HCT116 (cell line): ENCODE results near the gene TKTL1. TPM values are rescaled to one million over a fixed set of nuclear protein-coding genes. Genes with fewer than 3 reads are reported as not detected.

ENCODE experiments used
- ATAC-seq: fragments of 200-7000 bp; cut with Tn5 transposase; 2 replicates; pipeline ENCODE4 v1.9.1; 2020; ENCODE audit warnings: mild to moderate bottlenecking, moderate library complexity
- BruUV-seq: library from RNA; stranded (reverse); fragments of 400-500 nt; replicated peaks from 2 replicates; lab custom pipeline; 2021; lab: Mats Ljungman, UMichigan
- CTCF ChIA-PET: fragments of 300-600 bp; sonication (Branson Sonifier 250); formaldehyde crosslinking; loops from one replicate; lab custom pipeline; 2021; ENCODE audit warnings: antibody characterized with exemption; lab: Charles Lee
- POLR2A ChIA-PET: fragments of 300-600, 350-600 bp; sonication (Branson Sonifier 250); formaldehyde crosslinking; loops from one replicate; lab custom pipeline; 2021; ENCODE audit warnings: antibody characterized with exemption; lab: Charles Lee
- RAD21 ChIA-PET, 2 experiments: fragments of 300-600 bp; sonication (Branson Sonifier 250); formaldehyde crosslinking; loops; one replicate each; lab custom pipeline; 2023; ENCODE audit warnings: low total read pairs in 2 of 2; ENCODE audit not compliant: uncharacterized antibody in 2 of 2, unreplicated experiment in 2 of 2, low non-redundant PET in 1 of 2; lab: Charles Lee
- DNase-seq: peaks from one replicate; pipeline ENCODE4 v3.0.0-alpha.2; 2010; ENCODE audit warnings: low read depth, low spot score
- H2AFZ ChIP-seq: fragments of 200-600 bp; shearing (Covaris generic), sonication (generic); 2 replicates; pipeline ENCODE4 v1.6.1; 2017; ENCODE audit warnings: low read depth, mixed run types, mixed read lengths, antibody characterized with exemption, low read length; ENCODE audit not compliant: poor library complexity, severe bottlenecking
- H3K27ac ChIP-seq: 2 replicates; pipeline ENCODE4 v1.5.1; 2012; ENCODE audit warnings: low read depth, low read length
- H3K27me3 ChIP-seq: fragments of 200-600 bp; sonication (generic); 2 replicates; pipeline ENCODE4 v1.6.1; 2016; ENCODE audit warnings: mixed run types, low read length, mixed read lengths; ENCODE audit not compliant: insufficient read depth
- H3K36me3 ChIP-seq, 2 experiments: fragments of 200-500 bp in 1 of 2; fragments of 200-600 bp in 1 of 2; sonication (Bioruptor generic) in 1 of 2; sonication (generic) in 1 of 2; 2 replicates each; pipeline versions ENCODE4 v1.5.1 to v1.6.1; 2014 to 2016; ENCODE audit warnings: low read length in 2 of 2, inconsistent platforms in 1 of 2, mixed read lengths in 1 of 2, mixed run types in 1 of 2; ENCODE audit not compliant: insufficient read depth in 2 of 2, control insufficient read depth in 1 of 2
- H3K4me1 ChIP-seq, 2 experiments: fragments of 200-600 bp in 1 of 2; sonication (generic) in 1 of 2; 2 replicates each; pipeline versions ENCODE4 v1.5.1 to v1.6.1; 2012 to 2017; ENCODE audit warnings: low read length in 2 of 2, inconsistent platforms in 1 of 2, mild to moderate bottlenecking in 1 of 2, mixed read lengths in 1 of 2, mixed run types in 1 of 2, moderate library complexity in 1 of 2; ENCODE audit not compliant: insufficient read depth in 2 of 2, control insufficient read depth in 1 of 2
- H3K4me2 ChIP-seq: fragments of 200-600 bp; sonication (generic); 2 replicates; pipeline ENCODE4 v1.6.1; 2017; ENCODE audit warnings: mixed run types, low read length, mixed read lengths
- H3K4me3 ChIP-seq, 2 experiments: fragments of 200-600 bp in 1 of 2; sonication (generic) in 1 of 2; replicated peaks in 1 of 2; 2 replicates each; pipeline ENCODE4 v1.5.1; 2011 to 2016; ENCODE audit warnings: low read length in 2 of 2, control low read depth in 1 of 2, low read depth in 1 of 2, mild to moderate bottlenecking in 1 of 2, mixed read lengths in 1 of 2, mixed run types in 1 of 2
- H3K79me2 ChIP-seq: fragments of 200-600 bp; sonication (generic); 2 replicates; pipeline ENCODE4 v1.6.1; 2017; ENCODE audit warnings: mild to moderate bottlenecking, mixed run types, low read length, moderate library complexity, mixed read lengths; ENCODE audit not compliant: insufficient read depth
- H3K9ac ChIP-seq: fragments of 200-600 bp; sonication (generic); 2 replicates; pipeline ENCODE4 v1.6.1; 2016; ENCODE audit warnings: low read length, mixed read lengths
- H3K9me2 ChIP-seq: fragments of 200-600 bp; sonication (generic), shearing (Covaris generic); 2 replicates; pipeline ENCODE4 v1.6.1; 2017; ENCODE audit warnings: mixed run types, mild to moderate bottlenecking, moderate library complexity; ENCODE audit not compliant: insufficient read depth
- H3K9me3 ChIP-seq, 2 experiments: fragments of 200-500 bp in 1 of 2; fragments of 200-600 bp in 1 of 2; sonication (Bioruptor generic) in 1 of 2; sonication (generic) in 1 of 2; 2 replicates each; pipeline ENCODE4 v1.6.1; 2014 to 2017; ENCODE audit warnings: low read length in 2 of 2, mixed read lengths in 2 of 2, inconsistent platforms in 1 of 2, low read depth in 1 of 2, mild to moderate bottlenecking in 1 of 2, mixed run types in 1 of 2, moderate library complexity in 1 of 2; ENCODE audit not compliant: control insufficient read depth in 1 of 2, insufficient read depth in 1 of 2
- H4K20me1 ChIP-seq: fragments of 200-600 bp; sonication (generic), shearing (Covaris generic); 2 replicates; pipeline ENCODE4 v1.6.1; 2017; ENCODE audit warnings: mixed run types, mild to moderate bottlenecking, moderate library complexity; ENCODE audit not compliant: insufficient read depth
- CBX3 ChIP-seq: IDR thresholded peaks from 2 replicates; pipeline ENCODE4 v1.6.1; 2012; ENCODE audit warnings: low read depth
- CEBPB ChIP-seq: IDR thresholded peaks from 2 replicates; pipeline ENCODE4 v1.6.1; 2012; ENCODE audit warnings: low read depth
- ELF1 ChIP-seq: IDR thresholded peaks from 2 replicates; pipeline ENCODE4 v1.6.1; 2012; ENCODE audit warnings: low read depth, borderline replicate concordance
- EZH2 ChIP-seq: fragments of 200-600 bp; sonication (generic); IDR thresholded peaks from 2 replicates; pipeline ENCODE4 v1.6.1; 2017; ENCODE audit warnings: antibody characterized with exemption, mixed run types
- EZH2phosphoT487 ChIP-seq: fragments of 200-600 bp; IDR thresholded peaks from 2 replicates; pipeline ENCODE4 v1.6.1; 2018; ENCODE audit warnings: antibody characterized with exemption, borderline replicate concordance
- FOSL1 ChIP-seq: IDR thresholded peaks from 2 replicates; pipeline ENCODE4 v1.6.1; 2012; ENCODE audit warnings: low read depth
- JUND ChIP-seq: IDR thresholded peaks from 2 replicates; pipeline ENCODE4 v1.6.1; 2012
- POLR2AphosphoS5 ChIP-seq: IDR thresholded peaks from 2 replicates; pipeline ENCODE4 v1.6.1; 2011; ENCODE audit warnings: mild to moderate bottlenecking, low read depth, low read length, moderate library complexity
- RAD21 ChIP-seq: IDR thresholded peaks from 2 replicates; pipeline ENCODE4 v1.6.1; 2012; ENCODE audit warnings: low read depth, mild to moderate bottlenecking
- REST ChIP-seq: IDR thresholded peaks from 2 replicates; pipeline ENCODE4 v1.6.1; 2012; ENCODE audit warnings: low read depth
- SIN3A ChIP-seq: IDR thresholded peaks from 2 replicates; pipeline ENCODE4 v1.6.1; 2012; ENCODE audit warnings: low read depth
- SRF ChIP-seq: IDR thresholded peaks from 2 replicates; pipeline ENCODE4 v1.6.1; 2012; ENCODE audit warnings: low read depth
- YY1 ChIP-seq: IDR thresholded peaks from 2 replicates; pipeline ENCODE4 v1.6.1; 2011; ENCODE audit warnings: low read length, low read depth, moderate library complexity, mild to moderate bottlenecking; ENCODE audit not compliant: insufficient replicate concordance; ENCODE audit errors: extremely low read depth
- ZFX ChIP-seq: fragments of 450-650 bp; IDR thresholded peaks from 2 replicates; pipeline ENCODE4 v1.6.1; 2017
- ZNF274 ChIP-seq: fragments of 200-500 bp; sonication (Bioruptor generic); IDR thresholded peaks from 2 replicates; pipeline ENCODE4 v1.6.1; 2014; ENCODE audit warnings: mild to moderate bottlenecking, low read depth, low read length, inconsistent platforms
- intact Hi-C: fragments of 100-400 bp; cut with micrococcal nuclease; formaldehyde crosslinking; loops from 2 replicates; pipeline ENCODE4 v1.10.0; 2022
- total RNA-seq: library from RNA; stranded (reverse); gene quantifications from one replicate; pipeline ENCODE4 v1.2.1, GENCODE V29; 2021; ENCODE audit not compliant: unreplicated experiment
- TF ChIP-seq, protein P1 (sequence below): IDR thresholded peaks from 2 replicates; pipeline ENCODE4 v1.6.1; 2011; ENCODE audit warnings: mild to moderate bottlenecking, low read length, moderate library complexity; ENCODE audit not compliant: insufficient replicate concordance; ENCODE audit errors: extremely low read depth

Gene TKTL1
- total RNA-seq, 1 experiment from 2014 or later, result 0.34 TPM

DNA sequence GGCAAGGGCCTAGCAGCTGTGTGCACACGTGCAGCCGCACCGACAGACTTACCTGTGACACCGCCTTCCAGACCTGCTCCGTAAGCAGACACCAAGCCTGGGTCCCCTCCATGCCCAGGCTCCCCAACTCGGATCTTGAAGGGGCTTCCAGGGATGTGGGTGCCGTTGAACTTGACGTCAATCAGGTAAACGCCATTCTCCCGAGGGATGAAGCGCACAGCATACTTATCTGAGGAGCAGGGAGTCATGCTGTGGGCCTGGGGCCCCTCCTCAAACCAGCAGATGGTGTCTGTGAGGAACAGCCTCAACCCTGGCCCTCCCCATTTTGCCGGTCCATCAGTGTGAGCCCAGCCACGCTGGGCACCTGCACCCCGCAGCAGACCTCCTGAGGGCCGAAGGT is 54.4 kb downstream of the TKTL1 start:
- DNase-seq (no peak), ATAC-seq (no peak)
- Histone ChIP-seq H3K4me1 (no peaks in the 10 kb centered on the region), H3K27ac (no peak overlapping the region), H3K4me3 (no peak overlapping the region), H3K9ac (no peak overlapping the region)
- RAD21 ChIA-PET, result no interaction called here
- TF ChIP-seq CEBPB, result no peak
- TF ChIP-seq RAD21, result no peak
- TF ChIP-seq EZH2, result no peak
- TF ChIP-seq, protein P1, sequence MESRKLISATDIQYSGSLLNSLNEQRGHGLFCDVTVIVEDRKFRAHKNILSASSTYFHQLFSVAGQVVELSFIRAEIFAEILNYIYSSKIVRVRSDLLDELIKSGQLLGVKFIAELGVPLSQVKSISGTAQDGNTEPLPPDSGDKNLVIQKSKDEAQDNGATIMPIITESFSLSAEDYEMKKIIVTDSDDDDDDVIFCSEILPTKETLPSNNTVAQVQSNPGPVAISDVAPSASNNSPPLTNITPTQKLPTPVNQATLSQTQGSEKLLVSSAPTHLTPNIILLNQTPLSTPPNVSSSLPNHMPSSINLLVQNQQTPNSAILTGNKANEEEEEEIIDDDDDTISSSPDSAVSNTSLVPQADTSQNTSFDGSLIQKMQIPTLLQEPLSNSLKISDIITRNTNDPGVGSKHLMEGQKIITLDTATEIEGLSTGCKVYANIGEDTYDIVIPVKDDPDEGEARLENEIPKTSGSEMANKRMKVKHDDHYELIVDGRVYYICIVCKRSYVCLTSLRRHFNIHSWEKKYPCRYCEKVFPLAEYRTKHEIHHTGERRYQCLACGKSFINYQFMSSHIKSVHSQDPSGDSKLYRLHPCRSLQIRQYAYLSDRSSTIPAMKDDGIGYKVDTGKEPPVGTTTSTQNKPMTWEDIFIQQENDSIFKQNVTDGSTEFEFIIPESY, result no peak
- TF ChIP-seq CBX3, result no peak
- TF ChIP-seq EZH2phosphoT487, result no peak
- no peak for TF ChIP-seq YY1
- no peak for TF ChIP-seq JUND
- no peak for TF ChIP-seq ZFX
- no peak for TF ChIP-seq SIN3A
- TF ChIP-seq REST, result no peak
- no peak for TF ChIP-seq POLR2AphosphoS5
- no peak for TF ChIP-seq FOSL1
- no peak for TF ChIP-seq SRF
- TF ChIP-seq ELF1, result no peak
- TF ChIP-seq ZNF274, result no peak
- TF ChIP-seq, all 23 proteins: peak for 0
- Histone ChIP-seq H3K79me2 (no peaks in the 10 kb centered on the region), H3K4me2 (no peak overlapping the region), H2AFZ (no peak overlapping the region), H3K9me3 (no peaks in the 10 kb centered on the region), H3K9me2 (no peaks in the 10 kb centered on the region), H3K27me3 (no peaks in the 10 kb centered on the region), H3K36me3 (peaks cover 5 to 6% of the 10 kb centered on the region in 2 experiments; a peak in 2 of 4 replicates), H4K20me1 (no peaks in the 10 kb centered on the region)
- intact Hi-C loops, result no loop called here
- no TSS peak for BruUV-seq
- ChIA-PET POLR2A (interaction anchor here (1.0 kb wide), 1 partner anchor 21 kb away, joined by 4 read pairs; no protein-coding TSS in a partner anchor), CTCF (no interaction called here)
